A549 (cell line): ENCODE results near the gene KDM4B.

Source experiments
- TF ChIP-seq, protein P1 (sequence below): fragments of >200 bp; sonication (Bioruptor Twin); formaldehyde crosslinking; IDR thresholded peaks from 3 replicates; pipeline ENCODE4 v1.5.1; 2016
- TF ChIP-seq, protein P2 (sequence below): fragments of 200-600 bp; sonication (generic); IDR thresholded peaks from 2 replicates; pipeline ENCODE4 v1.6.1; 2016; ENCODE audit warnings: antibody characterized with exemption, mild to moderate bottlenecking, moderate library complexity

DNA sequence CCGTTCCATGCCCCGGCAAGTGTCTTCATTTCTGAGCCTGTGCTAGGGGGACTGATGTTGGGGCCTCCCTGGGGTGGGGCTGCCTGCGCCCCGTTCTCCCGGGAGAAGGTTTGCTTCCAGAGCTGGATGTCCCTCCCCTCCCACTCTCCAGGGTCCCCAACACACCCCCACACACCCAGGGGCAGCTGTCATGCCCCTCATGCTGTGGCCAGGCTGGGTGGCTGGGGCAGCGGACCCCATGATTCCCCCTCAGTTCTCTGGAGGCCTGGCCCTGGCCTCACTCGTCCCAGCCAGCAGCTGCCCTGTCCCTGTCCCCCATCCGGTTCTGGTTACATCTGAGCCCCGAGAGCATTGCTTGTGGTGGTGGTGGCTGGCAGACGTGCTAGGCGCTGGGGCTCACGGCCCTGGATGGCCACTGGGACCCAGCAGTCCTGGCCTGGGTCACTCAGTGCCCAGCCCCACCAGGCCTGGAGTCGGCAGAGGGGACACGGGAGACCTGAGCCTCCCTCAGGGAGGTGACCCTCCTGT lies 184.8 kb downstream of the KDM4B start:
- TF ChIP-seq, protein P1, sequence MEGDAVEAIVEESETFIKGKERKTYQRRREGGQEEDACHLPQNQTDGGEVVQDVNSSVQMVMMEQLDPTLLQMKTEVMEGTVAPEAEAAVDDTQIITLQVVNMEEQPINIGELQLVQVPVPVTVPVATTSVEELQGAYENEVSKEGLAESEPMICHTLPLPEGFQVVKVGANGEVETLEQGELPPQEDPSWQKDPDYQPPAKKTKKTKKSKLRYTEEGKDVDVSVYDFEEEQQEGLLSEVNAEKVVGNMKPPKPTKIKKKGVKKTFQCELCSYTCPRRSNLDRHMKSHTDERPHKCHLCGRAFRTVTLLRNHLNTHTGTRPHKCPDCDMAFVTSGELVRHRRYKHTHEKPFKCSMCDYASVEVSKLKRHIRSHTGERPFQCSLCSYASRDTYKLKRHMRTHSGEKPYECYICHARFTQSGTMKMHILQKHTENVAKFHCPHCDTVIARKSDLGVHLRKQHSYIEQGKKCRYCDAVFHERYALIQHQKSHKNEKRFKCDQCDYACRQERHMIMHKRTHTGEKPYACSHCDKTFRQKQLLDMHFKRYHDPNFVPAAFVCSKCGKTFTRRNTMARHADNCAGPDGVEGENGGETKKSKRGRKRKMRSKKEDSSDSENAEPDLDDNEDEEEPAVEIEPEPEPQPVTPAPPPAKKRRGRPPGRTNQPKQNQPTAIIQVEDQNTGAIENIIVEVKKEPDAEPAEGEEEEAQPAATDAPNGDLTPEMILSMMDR, result no peak
- TF ChIP-seq, protein P2, sequence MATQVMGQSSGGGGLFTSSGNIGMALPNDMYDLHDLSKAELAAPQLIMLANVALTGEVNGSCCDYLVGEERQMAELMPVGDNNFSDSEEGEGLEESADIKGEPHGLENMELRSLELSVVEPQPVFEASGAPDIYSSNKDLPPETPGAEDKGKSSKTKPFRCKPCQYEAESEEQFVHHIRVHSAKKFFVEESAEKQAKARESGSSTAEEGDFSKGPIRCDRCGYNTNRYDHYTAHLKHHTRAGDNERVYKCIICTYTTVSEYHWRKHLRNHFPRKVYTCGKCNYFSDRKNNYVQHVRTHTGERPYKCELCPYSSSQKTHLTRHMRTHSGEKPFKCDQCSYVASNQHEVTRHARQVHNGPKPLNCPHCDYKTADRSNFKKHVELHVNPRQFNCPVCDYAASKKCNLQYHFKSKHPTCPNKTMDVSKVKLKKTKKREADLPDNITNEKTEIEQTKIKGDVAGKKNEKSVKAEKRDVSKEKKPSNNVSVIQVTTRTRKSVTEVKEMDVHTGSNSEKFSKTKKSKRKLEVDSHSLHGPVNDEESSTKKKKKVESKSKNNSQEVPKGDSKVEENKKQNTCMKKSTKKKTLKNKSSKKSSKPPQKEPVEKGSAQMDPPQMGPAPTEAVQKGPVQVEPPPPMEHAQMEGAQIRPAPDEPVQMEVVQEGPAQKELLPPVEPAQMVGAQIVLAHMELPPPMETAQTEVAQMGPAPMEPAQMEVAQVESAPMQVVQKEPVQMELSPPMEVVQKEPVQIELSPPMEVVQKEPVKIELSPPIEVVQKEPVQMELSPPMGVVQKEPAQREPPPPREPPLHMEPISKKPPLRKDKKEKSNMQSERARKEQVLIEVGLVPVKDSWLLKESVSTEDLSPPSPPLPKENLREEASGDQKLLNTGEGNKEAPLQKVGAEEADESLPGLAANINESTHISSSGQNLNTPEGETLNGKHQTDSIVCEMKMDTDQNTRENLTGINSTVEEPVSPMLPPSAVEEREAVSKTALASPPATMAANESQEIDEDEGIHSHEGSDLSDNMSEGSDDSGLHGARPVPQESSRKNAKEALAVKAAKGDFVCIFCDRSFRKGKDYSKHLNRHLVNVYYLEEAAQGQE, result no peak
